RWPE1 (cell line): ENCODE results near the gene PTBP1.

Source experiments
- CTCF ChIA-PET: fragments of 350-600 bp; sonication (Branson Sonifier 250); formaldehyde crosslinking; extraction: SDS; loops from one replicate; lab custom pipeline; 2021; lab: Yijun Ruan, JAX
- POLR2A ChIA-PET: fragments of 400-600 bp; formaldehyde crosslinking; extraction: SDS; loops from one replicate; lab custom pipeline; 2020; ENCODE audit warnings: antibody characterized with exemption; ENCODE audit not compliant: low non-redundant PET; lab: Yijun Ruan, JAX
- DNase-seq: peaks from one replicate; pipeline ENCODE4 v3.0.0; 2012; ENCODE audit warnings: low spot score
- H3K27ac ChIP-seq: fragments of 450-650 bp; 2 replicates; pipeline ENCODE4 v1.5.1; 2017
- TF ChIP-seq, protein P1 (sequence below): fragments of 450-650 bp; conservative IDR thresholded peaks from 2 replicates; pipeline ENCODE4 v1.5.1; 2017; ENCODE audit warnings: low read depth, mild to moderate bottlenecking

PTBP1 gene

GRCh38 chr19:821231-821824 is 24.1 kb downstream of the PTBP1 start:
- no peak overlapping the region for H3K27ac ChIP-seq
- TF ChIP-seq, protein P1, sequence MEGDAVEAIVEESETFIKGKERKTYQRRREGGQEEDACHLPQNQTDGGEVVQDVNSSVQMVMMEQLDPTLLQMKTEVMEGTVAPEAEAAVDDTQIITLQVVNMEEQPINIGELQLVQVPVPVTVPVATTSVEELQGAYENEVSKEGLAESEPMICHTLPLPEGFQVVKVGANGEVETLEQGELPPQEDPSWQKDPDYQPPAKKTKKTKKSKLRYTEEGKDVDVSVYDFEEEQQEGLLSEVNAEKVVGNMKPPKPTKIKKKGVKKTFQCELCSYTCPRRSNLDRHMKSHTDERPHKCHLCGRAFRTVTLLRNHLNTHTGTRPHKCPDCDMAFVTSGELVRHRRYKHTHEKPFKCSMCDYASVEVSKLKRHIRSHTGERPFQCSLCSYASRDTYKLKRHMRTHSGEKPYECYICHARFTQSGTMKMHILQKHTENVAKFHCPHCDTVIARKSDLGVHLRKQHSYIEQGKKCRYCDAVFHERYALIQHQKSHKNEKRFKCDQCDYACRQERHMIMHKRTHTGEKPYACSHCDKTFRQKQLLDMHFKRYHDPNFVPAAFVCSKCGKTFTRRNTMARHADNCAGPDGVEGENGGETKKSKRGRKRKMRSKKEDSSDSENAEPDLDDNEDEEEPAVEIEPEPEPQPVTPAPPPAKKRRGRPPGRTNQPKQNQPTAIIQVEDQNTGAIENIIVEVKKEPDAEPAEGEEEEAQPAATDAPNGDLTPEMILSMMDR = no peak
- ChIA-PET CTCF (no interaction called here), POLR2A (no interaction called here)
- DNase-seq = no peak

- ChIA-PET CTCF (no interaction called here), POLR2A (no interaction called here)
- TF ChIP-seq, protein P1 = no peak
- no peak for DNase-seq
- H3K27ac ChIP-seq = no peak within 1 kb of the TSS
These were observed 24.7 kb downstream of the PTBP1 start, which contains the start of gene PLPPR3 for GRCh38 chr19:821825-822503. PLPPR3 (minus strand) TSS chr19:821955; CDS start chr19:821559, 396 bp downstream.

GRCh38 chr19:823565-824121 is 26.4 kb downstream of the PTBP1 start:
- ChIA-PET POLR2A (no interaction called here), CTCF (interaction anchor here (0.8 kb wide), 1 partner anchor 161 kb away, joined by 3 read pairs; no protein-coding TSS in a partner anchor)
- H3K27ac ChIP-seq = no peak overlapping the region
- DNase-seq = no peak
- TF ChIP-seq, protein P1 = no peak

DNA sequence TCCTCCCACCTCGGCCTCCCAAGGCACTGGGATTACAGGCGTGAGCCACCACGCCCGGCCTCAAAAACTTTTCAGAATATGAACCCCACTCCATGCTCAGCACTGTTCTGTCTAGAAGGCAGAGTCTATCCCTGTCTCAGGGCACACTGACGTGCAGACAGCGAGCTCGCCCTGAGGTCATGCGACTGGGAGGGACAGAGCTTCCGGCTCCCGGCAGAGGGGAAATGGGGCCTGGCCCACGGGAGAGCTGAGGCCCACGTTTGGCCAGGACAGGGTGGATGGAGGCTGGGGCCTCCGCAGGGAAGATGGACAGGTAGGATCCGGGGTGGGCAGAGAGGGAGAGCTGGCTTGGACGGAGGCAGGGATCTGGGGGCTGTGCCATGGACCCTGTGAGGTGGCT is 27.6 kb downstream of the PTBP1 start:
- DNase-seq = no peak
- no peak overlapping the region for H3K27ac ChIP-seq
- CTCF ChIA-PET = no interaction called here
- TF ChIP-seq, protein P1 = no peak
- POLR2A ChIA-PET = no interaction called here

- no peak for DNase-seq
- no peak overlapping the region for H3K27ac ChIP-seq
- POLR2A ChIA-PET = no interaction called here
- CTCF ChIA-PET = interaction anchor here (0.6 kb wide), 2 partner anchors 78 to 93 kb away, joined by 3 read pairs; no protein-coding TSS in a partner anchor
- TF ChIP-seq, protein P1 = no peak
These were observed 28.8 kb downstream of the PTBP1 start for GRCh38 chr19:825897-826644.

DNA sequence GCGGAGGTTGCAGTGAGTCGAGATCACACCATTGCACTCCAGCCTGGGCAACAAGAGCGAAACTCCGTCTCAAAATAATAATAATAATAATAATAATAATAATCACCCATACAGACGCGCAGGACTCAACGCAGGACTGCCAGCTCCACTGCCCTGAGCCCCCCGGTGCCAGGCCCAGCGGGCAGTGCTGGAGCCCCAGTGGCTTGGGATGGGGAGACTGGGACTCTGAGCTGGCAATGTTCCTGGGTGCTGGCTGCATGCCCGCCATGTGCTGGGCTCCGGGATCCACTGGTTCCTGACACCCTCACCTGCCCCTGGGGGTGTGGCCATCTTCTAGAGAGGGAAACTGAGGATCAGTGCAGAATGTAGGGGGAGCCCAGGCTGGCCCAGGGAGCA is 30.1 kb downstream of the PTBP1 start:
- TF ChIP-seq, protein P1 = no peak
- no peak for DNase-seq
- H3K27ac ChIP-seq = peak overlapping the region; percentile 3; the same call in 1 of the 2 replicates
- POLR2A ChIA-PET = no interaction called here
- CTCF ChIA-PET = no interaction called here
